ENCODE data around the gene ADAMTS18. TPM values are rescaled to one million over a fixed set of nuclear protein-coding genes. Genes with fewer than 3 reads are reported as not detected.

Gene ADAMTS18
- total and polyA plus RNA-seq, 2 donors (not counting 3 experiments of a cell fraction or from before 2014, with no cell fraction given) = 18.4 to 27.5 TPM

- POLR2A ChIA-PET = interaction anchor here (1.0 kb wide), 1 partner anchor 8 kb away, joined by 4 read pairs; no protein-coding TSS in a partner anchor
- no peak overlapping the region for H3K4me3 ChIP-seq (replicated peaks in 1 of 3; ENCODE audit: insufficient read depth in 1 of 3, low read depth in 1 of 3, low read length in 3 of 3)
- peaks cover 22% of the 10 kb centered on the region for H3K4me1 ChIP-seq (ENCODE audit: control insufficient read depth, extremely low read depth, insufficient read depth, low read length)
- intact Hi-C loops (cut with micrococcal nuclease) (loop anchor here (1.0 to 5.0 kb wide), 2 partner anchors 9 to 415 kb away; partner anchors contain the start of gene NUDT7), dilution Hi-C loops (cut with MboI; ENCODE audit: extremely low pct_ligation_motif_present, low sequenced_read_pairs) (no loop called here)
- peak overlapping the region; percentile 29 for H3K9ac ChIP-seq (replicated peaks; ENCODE audit: extremely low read depth, insufficient read depth, low read length)
- no peak for DNase-seq (ENCODE audit: low read depth, low spot score)
- H3K36me3 ChIP-seq (ENCODE audit: control insufficient read depth in 2 of 2, extremely low read depth in 1 of 2, insufficient read depth in 2 of 2, low read length in 2 of 2) = no peaks in the 10 kb centered on the region
- CTCF ChIA-PET = interaction anchor here (0.6 to 1.5 kb wide), 7 partner anchors 9 to 278 kb away, joined by 3 to 5 read pairs (median 3); no protein-coding TSS in a partner anchor
- H3K9me1 ChIP-seq (replicated peaks; ENCODE audit: control insufficient read depth, extremely low read depth, insufficient read depth, low read length) = no peaks in the 10 kb centered on the region
- H3K27ac ChIP-seq (ENCODE audit: insufficient read depth, low read depth, low read length) = peak overlapping the region; percentile 86
- BruUV-seq (replicated peaks) = TSS peak; percentile 84
- no peak for FAIRE-seq
- H3K27me3 ChIP-seq (ENCODE audit: control insufficient read depth in 2 of 2, insufficient read depth in 2 of 2, low read length in 2 of 2) = no peaks in the 10 kb centered on the region
- H3K79me2 ChIP-seq (ENCODE audit: control insufficient read depth, insufficient read depth, low read length) = no peaks in the 10 kb centered on the region
- no peak overlapping the region for H2AFZ ChIP-seq (ENCODE audit: low read depth, low read length)
- H3K4me2 ChIP-seq (ENCODE audit: insufficient read depth, low read length) = no peak overlapping the region
- no peaks in the 10 kb centered on the region for H4K20me1 ChIP-seq (replicated peaks; ENCODE audit: control insufficient read depth, extremely low read depth, insufficient read depth, low read length)
- TF ChIP-seq POLR2AphosphoS5 (IDR thresholded peaks at IDR 0.05; ENCODE audit: insufficient read depth, low read depth, low read length) (no peak), POLR2A (IDR thresholded peaks at IDR 0.05; ENCODE audit: low read depth, low read length) (no peak), FOS (IDR thresholded peaks at IDR 0.05; ENCODE audit: borderline replicate concordance, insufficient read depth, low read length) (no peak), EZH2 (IDR thresholded peaks at IDR 0.05; ENCODE audit: borderline replicate concordance, low read depth, low read length, severe bottlenecking) (no peak), JUN (IDR thresholded peaks at IDR 0.05; ENCODE audit: borderline replicate concordance, insufficient read depth, insufficient read length, low read depth) (no peak), CTCF (IDR thresholded peaks at IDR 0.05; ENCODE audit: extremely low read depth in 1 of 2, insufficient read depth in 1 of 2, low read depth in 1 of 2, low read length in 2 of 2) (no peak), MYC (IDR thresholded peaks at IDR 0.05; ENCODE audit: low read depth, low read length) (no peak), MAX (IDR thresholded peaks at IDR 0.05; ENCODE audit: insufficient read depth, insufficient read length) (no peak), GATA2 (IDR thresholded peaks at IDR 0.05; ENCODE audit: insufficient read depth, insufficient read length, low read depth, low read length) (no peak)
- H3K9me3 ChIP-seq (replicated peaks; ENCODE audit: control insufficient read depth, insufficient read depth, low read length) = no peaks in the 10 kb centered on the region
Observed at GRCh38 chr16:77307426-77308162, 127.2 kb downstream of the ADAMTS18 start.
